ENCODE data around the gene RPL22.

The RPL22 gene

GRCh38 chr1:6180268-6180706, 19.1 kb downstream of the RPL22 start, which contains the start of gene CHD5:
CHD5 (minus strand) TSS chr1:6180321; CDS start chr1:6180023, 298 bp downstream.
- Histone ChIP-seq H3K27ac (ENCODE audit: low read length) (no peak within 1 kb of the TSS), H2AFZ (ENCODE audit: low read depth, low read length) (no peak within 1 kb of the TSS), H3K4me1 (ENCODE audit: insufficient read depth, low read length) (no peaks in the 10 kb centered on the region), H4K20me1 (ENCODE audit: insufficient read depth, low read length) (peaks cover 45% of the 10 kb centered on the region; the same call in 1 of the 2 replicates), H3K79me2 (ENCODE audit: insufficient read depth, low read length) (peaks cover under 1% of the 10 kb centered on the region; the same call in 1 of the 2 replicates), H3K27me3 (ENCODE audit: insufficient read depth, low read length, poor library complexity) (no peaks in the 10 kb centered on the region), H3K9ac (ENCODE audit: low read depth, low read length) (no peak within 1 kb of the TSS), H3K4me3 (ENCODE audit: low read depth in 1 of 2, low read length in 2 of 2) (no peak within 1 kb of the TSS), H3K4me2 (ENCODE audit: insufficient read depth, low read length) (no peak within 1 kb of the TSS), H3K36me3 (ENCODE audit: insufficient read depth, low read length) (peaks cover 12% of the 10 kb centered on the region), H3K9me3 (ENCODE audit: insufficient read depth, low read length, severe bottlenecking) (no peaks in the 10 kb centered on the region)
- ATAC-seq (ENCODE audit: insufficient read depth, low read depth) (no peak), DNase-seq (no peak)
- TF ChIP-seq EZH2 (IDR thresholded peaks at IDR 0.05; ENCODE audit: borderline replicate concordance, low read depth, low read length, severe bottlenecking) (no peak), CTCF (IDR thresholded peaks at IDR 0.05; ENCODE audit: borderline replicate concordance, extremely low read depth, low read length, poor library complexity, severe bottlenecking) (no peak)

GRCh38 chr1:6179564-6180175, 19.7 kb downstream of the RPL22 start:
- Histone ChIP-seq H3K9ac (ENCODE audit: low read depth, low read length) (no peak overlapping the region), H4K20me1 (ENCODE audit: insufficient read depth, low read length) (peaks cover 39% of the 10 kb centered on the region; the same call in 1 of the 2 replicates), H3K4me3 (ENCODE audit: low read depth in 1 of 2, low read length in 2 of 2) (no peak overlapping the region), H3K9me3 (ENCODE audit: insufficient read depth, low read length, severe bottlenecking) (no peaks in the 10 kb centered on the region), H3K27me3 (ENCODE audit: insufficient read depth, low read length, poor library complexity) (no peaks in the 10 kb centered on the region), H3K4me1 (ENCODE audit: insufficient read depth, low read length) (no peaks in the 10 kb centered on the region), H3K27ac (ENCODE audit: low read length) (no peak overlapping the region), H3K4me2 (ENCODE audit: insufficient read depth, low read length) (no peak overlapping the region), H2AFZ (ENCODE audit: low read depth, low read length) (no peak overlapping the region), H3K79me2 (ENCODE audit: insufficient read depth, low read length) (no peaks in the 10 kb centered on the region), H3K36me3 (ENCODE audit: insufficient read depth, low read length) (peaks cover 6% of the 10 kb centered on the region; the same call in 1 of the 2 replicates)
- no peak for DNase-seq
- no peak for TF ChIP-seq EZH2 (IDR thresholded peaks at IDR 0.05; ENCODE audit: borderline replicate concordance, low read depth, low read length, severe bottlenecking)
- no peak for TF ChIP-seq CTCF (IDR thresholded peaks at IDR 0.05; ENCODE audit: borderline replicate concordance, extremely low read depth, low read length, poor library complexity, severe bottlenecking)
- no peak for ATAC-seq (ENCODE audit: insufficient read depth, low read depth)

GRCh38 chr1:6178751-6179563, 20.4 kb downstream of the RPL22 start:
- Histone ChIP-seq H3K36me3 (ENCODE audit: insufficient read depth, low read length) (no peaks in the 10 kb centered on the region), H2AFZ (ENCODE audit: low read depth, low read length) (no peak overlapping the region), H4K20me1 (ENCODE audit: insufficient read depth, low read length) (peaks cover 32% of the 10 kb centered on the region; the same call in 1 of the 2 replicates), H3K4me3 (ENCODE audit: low read depth in 1 of 2, low read length in 2 of 2) (no peak overlapping the region), H3K4me1 (ENCODE audit: insufficient read depth, low read length) (no peaks in the 10 kb centered on the region), H3K27me3 (ENCODE audit: insufficient read depth, low read length, poor library complexity) (no peaks in the 10 kb centered on the region), H3K4me2 (ENCODE audit: insufficient read depth, low read length) (no peak overlapping the region), H3K27ac (ENCODE audit: low read length) (no peak overlapping the region), H3K9me3 (ENCODE audit: insufficient read depth, low read length, severe bottlenecking) (no peaks in the 10 kb centered on the region), H3K79me2 (ENCODE audit: insufficient read depth, low read length) (no peaks in the 10 kb centered on the region), H3K9ac (ENCODE audit: low read depth, low read length) (no peak overlapping the region)
- no peak for ATAC-seq (ENCODE audit: insufficient read depth, low read depth)
- TF ChIP-seq CTCF (IDR thresholded peaks at IDR 0.05; ENCODE audit: borderline replicate concordance, extremely low read depth, low read length, poor library complexity, severe bottlenecking) (no peak), EZH2 (IDR thresholded peaks at IDR 0.05; ENCODE audit: borderline replicate concordance, low read depth, low read length, severe bottlenecking) (no peak)
- DNase-seq = no peak

Data from DND-41 (cell line).